Non-pigmented ciliary epithelial cell (primary cell): Measurements from ENCODE around the gene ETF1.

Experiments used
- DNase-seq: peaks from one replicate; pipeline ENCODE4 v3.0.0-alpha.2; 2010; ENCODE audit warnings: low read depth

Gene ETF1

GRCh38 chr5:138563340-138564118 is 20.5 kb upstream of the ETF1 start:
- DNase-seq, result no peak

DNA sequence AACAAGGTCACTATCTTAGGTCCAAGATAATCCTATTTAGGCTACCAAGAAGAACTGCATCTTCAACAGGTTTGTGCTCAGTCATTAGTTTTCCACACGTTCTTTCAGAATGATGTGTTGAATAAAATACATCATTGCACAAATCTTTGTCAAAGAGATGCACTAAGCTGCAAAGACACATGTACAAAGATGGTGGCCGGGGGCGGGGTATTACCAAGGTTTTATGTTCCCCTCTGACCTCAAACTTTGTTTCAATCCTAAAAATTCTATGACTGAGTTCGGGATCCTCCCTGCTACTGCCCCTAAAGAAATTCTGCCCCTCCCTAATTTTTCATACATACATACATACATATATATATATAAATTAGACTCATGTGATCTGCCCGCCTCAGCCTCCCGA is 17.9 kb upstream of the ETF1 start:
- no peak for DNase-seq

GRCh38 chr5:138559937-138560336 is 16.9 kb upstream of the ETF1 start:
- DNase-seq, result no peak

DNA sequence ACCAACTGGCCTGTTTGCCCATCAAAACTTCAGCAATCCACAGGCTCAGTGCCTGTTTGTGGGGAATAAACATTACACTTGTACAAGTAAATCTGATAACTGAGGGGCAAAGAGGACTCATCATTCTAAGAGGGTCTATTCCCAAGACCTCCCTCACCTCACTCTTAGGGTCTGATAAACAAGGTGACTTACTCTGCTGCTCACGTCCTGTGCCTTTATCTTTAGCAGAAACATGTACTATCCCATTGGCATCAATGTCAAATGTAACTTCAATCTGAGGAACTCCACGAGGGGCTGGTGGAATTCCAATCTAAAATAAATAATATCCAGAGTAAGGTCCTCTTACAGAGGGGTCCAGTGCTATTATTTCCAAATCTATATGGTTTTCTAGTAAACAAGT is 14.6 kb upstream of the ETF1 start:
- no peak for DNase-seq

DNA sequence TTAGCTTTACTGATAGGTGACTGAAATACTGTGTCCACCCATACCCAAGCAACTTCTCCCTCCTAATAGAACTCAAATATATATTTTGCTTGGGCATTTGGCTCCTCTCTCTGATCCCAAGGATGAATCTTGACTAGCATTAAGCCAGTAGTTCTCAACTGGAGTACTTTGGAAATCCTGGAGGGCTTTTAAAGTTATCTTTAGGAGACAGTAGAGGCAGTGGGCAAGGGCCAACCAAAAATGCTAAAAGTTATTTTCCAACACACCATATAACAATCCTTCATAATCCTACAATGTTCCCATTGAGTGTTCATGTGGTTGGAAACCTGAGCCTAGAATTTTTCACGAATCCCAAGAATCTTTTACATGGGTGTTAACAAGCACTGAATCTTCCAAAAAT is 11.1 kb upstream of the ETF1 start:
- DNase-seq, result no peak

DNA sequence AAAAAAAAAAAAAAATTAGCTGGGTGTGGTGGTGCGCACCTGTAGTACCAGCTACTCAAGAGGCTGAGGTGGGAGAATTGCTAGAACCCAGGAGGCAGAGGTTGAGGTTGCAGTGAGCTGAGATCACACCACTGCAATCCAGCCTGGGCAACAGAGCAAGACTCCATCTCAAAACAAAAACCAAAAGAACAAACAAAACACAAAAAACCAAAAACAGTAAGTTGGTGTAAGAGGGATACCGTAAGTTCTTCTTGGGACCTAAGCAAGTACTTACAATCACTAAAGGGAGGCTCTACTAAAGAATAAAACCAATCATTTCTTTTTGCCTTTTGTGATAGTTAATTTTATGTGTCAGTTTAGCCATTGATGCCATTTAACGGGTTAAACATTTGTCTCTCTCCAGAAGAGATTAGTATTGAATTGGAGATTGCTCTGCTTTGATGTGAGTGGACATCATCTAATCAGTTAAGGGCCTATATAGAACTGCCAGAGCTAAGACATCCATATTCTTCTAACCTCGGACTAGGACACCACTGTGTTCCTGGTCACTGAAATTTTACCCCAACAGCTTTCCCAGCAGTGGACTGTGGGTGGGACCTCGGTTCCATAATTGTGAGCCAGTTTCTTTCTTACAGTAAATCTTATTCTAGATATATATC is 10.5 kb upstream of the ETF1 start:
- DNase-seq, result no peak

DNA sequence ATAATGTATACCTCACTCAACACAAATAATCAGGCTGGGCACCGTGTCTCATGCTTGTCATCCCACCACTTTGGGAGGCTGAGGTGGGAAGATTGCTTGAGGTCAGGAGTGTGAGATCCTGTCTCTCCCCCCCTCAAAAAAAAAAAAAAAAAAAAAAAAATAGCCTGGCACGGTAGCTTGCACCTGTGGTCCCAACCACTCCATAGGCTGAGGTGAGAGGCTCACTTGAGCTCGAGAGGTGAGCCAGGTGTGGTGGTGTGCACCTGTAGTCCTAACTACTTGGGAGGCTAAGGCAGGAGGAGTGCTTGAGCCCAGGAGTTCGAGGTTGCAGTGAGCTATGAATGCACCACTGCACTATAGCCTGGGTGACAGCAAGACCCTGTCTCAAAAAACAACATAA is 9.6 kb upstream of the ETF1 start:
- DNase-seq, result no peak

DNA sequence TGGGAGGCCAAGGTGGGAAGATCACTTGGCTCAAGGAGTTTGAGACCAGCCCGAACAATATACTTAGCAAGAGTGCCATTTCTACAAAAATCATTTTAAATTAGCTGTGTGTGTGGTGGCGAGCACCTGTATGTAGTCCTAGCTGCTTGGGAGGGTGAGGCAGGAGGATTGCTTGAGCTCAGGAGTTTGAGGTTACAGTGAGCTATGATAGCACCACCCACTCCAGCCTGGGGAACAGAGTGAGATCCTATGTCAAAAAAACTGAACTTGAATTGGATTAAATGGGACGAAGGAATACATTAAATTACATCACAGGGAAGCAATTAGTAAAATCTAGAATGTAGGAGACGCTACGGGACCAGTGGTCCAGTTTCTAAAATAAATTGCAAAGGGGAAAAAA is 6.4 kb upstream of the ETF1 start:
- DNase-seq, result no peak

DNA sequence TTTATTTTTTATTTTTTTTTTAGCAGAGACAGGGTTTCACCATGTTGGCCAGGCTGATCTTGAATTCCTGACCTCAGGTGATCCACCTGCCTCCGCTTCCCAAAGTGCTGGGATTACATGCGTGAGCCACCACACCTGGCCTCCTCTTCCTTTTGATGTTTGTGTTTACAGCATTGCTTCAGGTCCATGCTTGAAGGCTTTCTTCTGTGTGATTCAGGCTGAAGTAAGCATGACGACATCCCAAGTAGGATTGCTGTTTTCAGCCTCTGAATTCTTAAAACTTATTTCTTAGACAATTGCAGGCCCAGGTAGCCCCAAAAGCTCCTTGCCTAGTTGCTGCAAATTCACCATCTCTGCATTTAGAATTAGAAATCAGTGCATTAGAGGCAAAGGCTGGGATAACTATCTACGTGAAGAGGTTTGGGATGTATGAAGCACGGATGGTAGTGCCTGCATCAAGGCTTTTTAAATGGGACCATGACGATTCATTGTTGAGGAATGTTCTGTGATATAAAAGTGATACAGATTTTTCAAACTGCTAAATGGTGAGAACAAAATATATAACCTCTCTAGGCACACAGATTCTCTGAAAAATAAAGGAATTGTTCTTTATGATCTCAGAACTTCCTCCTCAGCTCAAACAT is 3.0 kb upstream of the ETF1 start:
- no peak for DNase-seq

DNA sequence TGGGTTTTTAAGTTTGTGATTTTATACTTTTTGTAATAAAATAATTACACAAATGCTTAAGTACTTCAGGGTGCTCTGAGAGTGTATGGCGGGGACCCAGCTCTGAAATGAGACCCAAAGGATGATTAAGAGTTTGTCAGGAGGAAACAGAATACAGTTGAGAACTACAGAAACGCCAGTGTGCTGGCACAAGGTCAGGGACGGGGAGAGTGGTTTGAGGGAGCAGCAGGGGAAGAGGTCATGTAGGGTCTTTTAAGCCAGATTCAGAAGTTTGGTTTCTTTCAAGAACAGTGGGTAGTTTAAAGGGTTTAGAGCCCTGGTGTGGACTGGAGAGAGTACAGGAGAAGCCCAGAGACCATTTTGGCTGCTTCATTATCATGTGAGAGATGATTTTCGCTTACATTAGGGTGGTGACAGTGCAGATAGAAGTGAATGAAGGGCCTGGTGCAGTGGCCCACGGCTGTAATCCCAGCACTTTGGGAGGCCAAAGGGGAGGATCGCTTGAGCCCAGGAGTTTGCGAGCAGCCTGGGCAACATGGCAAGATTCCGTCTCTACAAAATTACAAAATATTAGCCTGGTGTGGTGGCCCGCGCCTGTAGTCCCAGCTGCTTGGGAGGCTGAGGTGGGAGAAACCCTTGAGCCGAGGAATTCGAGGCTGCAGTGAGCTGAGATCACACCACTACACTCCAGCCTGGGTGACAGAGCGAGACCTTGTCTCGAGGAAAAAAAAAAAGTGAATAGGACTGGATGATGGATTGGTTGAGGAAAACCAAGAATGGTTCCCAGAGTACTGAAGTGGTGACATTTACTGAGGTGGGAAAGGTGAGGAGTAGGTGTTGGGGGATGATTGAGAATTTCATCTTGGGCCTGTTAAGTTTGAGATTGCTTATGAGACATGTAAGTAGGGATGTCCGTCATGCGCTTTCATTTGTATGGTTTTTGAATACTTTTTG is 1.4 kb upstream of the ETF1 start:
- no peak for DNase-seq

DNA sequence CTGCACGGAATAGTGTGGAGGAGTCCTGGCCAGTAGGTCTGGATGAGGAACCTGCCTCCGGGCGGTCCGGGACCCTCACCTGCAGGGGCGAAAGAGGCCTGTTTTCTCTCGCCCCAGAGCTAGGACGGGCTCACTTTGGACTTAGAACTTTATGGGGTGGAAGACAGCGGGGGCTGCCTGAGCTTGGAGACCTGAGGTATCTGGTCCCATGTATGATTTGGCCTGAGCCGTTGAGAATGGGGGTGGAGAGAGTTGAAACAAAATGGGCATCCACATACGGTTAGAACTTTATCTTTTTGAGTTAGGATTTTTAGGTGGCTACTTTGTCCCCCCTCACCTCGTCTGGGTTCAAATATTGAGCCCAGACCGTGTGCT is 681 bp upstream of the ETF1 start:
- no peak for DNase-seq

DNA sequence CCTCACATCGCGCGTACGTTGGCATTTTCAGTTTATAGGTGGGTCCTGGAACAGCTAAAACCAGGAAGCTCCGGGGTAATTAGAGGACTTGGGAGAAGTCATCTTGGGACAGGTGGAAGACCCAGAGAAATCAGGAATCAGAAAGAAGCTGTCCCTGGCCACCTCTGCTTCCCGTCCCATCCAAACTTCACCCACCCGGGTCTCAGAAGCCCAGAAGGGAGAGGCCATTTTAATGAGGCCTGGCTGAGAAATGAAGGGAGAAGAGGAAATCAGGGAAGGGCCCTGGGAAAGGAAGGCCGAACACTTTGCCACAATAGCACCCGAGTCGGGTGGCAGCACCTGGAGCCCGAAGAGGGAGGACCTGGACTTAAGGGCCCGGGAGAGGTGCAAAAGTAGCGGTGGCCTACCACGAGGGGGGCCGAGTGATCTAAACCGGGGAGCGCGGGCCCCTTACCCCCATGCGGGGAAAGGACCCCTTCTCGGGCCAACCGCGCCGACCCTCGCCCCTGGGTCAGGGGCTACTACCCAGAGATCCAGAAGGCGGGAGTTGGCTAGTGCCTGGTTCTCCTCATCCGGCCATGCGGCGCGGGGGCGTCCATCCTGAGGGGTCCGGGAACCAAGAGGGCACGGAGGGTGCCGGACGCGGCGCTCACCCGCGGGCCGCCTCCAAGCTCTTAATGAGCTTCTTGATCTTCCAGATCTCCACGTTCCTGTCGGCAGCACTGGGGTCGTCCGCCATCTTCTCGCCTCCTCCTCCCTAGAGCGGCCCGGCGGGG is 668 bp downstream of the ETF1 start:
- no peak for DNase-seq

- no peak for DNase-seq
These were observed 1.4 kb downstream of the ETF1 start for GRCh38 chr5:138541511-138542179.

DNA sequence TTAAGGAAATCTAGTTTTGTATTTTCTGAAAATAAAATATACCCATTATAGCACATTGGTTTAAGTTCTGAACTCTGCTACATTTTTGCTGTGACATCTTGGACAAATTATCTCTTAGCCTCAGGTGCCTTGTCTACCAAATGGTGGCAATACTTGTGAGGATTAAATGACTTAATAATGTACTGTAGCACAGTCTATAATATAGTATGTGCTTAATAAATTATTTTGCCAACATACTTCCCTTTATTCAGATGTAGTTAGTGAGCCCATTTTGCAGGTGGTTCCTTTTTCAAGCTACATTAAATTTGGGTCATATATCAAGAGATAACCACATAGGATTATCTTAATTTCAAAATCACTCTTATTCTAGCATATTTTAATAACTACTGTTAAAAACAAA is 3.2 kb downstream of the ETF1 start:
- no peak for DNase-seq

DNA sequence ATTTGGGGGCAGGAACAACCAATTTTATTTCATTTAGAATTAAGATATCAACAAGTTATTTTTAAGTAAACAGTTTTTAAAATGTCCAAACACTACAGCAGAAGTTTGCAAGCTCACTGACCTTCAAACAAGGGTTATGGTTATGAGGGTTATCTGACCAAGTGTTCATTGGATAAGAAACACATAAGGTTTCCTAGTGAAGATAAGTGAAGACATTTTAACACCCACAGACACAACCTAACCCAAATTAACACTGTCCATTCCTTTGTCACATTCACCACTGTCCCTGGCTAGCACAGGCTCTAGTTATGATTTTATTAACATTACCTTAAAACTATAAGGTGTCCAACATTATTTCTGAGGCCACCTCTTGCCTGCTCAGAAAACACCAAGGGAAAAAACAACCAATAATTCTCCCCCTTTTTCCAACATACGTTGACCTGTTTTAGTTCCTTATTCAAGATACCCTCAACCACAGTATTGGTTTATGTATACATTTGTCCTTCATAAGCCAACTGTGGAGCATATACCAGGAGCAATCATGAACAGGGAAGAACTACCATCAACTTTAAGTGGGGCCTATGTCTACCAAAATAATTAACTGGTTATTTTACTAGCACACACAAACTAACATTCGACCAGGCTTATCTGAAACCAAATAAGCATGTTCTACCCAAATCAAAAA is 4.0 kb downstream of the ETF1 start:
- no peak for DNase-seq

GRCh38 chr5:138536665-138537315 is 6.2 kb downstream of the ETF1 start:
- DNase-seq, result no peak

DNA sequence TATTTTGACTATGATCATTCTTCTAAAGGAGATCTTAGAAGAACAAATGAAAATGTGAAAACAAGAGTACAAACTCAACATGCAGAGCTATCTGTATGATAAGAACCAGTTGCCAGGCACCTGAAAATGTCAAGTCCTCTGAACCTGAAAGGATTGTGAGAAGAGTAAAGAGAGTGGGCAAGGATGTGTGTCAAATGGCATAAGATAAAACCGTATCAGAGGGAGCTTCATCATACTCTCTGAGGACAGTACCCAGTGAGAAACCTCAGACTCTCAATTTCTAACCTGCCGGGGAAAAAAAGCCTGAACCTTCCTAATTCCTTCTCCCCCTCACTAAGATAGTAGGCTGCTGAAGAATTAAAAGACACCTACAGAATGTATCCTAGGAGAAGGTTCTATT is 6.8 kb downstream of the ETF1 start:
- DNase-seq, result no peak

GRCh38 chr5:138533973-138534941 is 8.8 kb downstream of the ETF1 start:
- no peak for DNase-seq

- DNase-seq, result no peak
These were observed 13.2 kb downstream of the ETF1 start for GRCh38 chr5:138529812-138530211.
